ENCODE measurements around the gene NXN.

DNA sequence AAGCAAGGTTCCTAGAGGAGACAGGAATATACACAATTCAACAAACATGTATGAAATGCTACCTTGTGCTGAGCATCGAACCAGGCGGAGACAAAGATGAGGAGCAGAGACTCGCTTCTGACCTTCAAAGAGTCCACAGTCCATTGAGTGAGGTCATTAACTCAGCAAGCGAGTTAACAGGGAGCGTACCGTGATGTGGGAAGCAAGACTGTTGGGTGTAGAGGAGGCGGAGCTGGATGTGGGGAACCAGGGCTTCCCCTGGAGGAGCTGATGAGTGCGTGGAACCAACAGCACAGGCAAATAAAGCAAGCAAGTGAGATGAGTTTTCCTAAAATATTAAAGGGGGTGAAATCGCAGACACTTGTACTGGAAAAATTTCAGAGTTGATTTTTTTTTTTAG is 65.0 kb downstream of the NXN start:
- TF ChIP-seq, protein P1, sequence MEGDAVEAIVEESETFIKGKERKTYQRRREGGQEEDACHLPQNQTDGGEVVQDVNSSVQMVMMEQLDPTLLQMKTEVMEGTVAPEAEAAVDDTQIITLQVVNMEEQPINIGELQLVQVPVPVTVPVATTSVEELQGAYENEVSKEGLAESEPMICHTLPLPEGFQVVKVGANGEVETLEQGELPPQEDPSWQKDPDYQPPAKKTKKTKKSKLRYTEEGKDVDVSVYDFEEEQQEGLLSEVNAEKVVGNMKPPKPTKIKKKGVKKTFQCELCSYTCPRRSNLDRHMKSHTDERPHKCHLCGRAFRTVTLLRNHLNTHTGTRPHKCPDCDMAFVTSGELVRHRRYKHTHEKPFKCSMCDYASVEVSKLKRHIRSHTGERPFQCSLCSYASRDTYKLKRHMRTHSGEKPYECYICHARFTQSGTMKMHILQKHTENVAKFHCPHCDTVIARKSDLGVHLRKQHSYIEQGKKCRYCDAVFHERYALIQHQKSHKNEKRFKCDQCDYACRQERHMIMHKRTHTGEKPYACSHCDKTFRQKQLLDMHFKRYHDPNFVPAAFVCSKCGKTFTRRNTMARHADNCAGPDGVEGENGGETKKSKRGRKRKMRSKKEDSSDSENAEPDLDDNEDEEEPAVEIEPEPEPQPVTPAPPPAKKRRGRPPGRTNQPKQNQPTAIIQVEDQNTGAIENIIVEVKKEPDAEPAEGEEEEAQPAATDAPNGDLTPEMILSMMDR (IDR thresholded peaks at IDR 0.05; ENCODE audit: poor library complexity, severe bottlenecking), result no peak
- TF ChIP-seq POLR2AphosphoS5 (IDR thresholded peaks at IDR 0.05), result no peak
- TF ChIP-seq EP300 (conservative IDR thresholded peaks at IDR 0.05; ENCODE audit: poor library complexity, severe bottlenecking), result no peak
- no peak for TF ChIP-seq EZH2 (IDR thresholded peaks at IDR 0.05; ENCODE audit: borderline replicate concordance, insufficient read depth, low read length, poor library complexity, severe bottlenecking)
- TF ChIP-seq MXI1 (conservative IDR thresholded peaks at IDR 0.05; ENCODE audit: poor library complexity, severe bottlenecking), result no peak
- TF ChIP-seq SMC3 (conservative IDR thresholded peaks at IDR 0.05; ENCODE audit: poor library complexity), result no peak
- TF ChIP-seq RAD21 (conservative IDR thresholded peaks at IDR 0.05), result no peak
- TF ChIP-seq, protein P2, sequence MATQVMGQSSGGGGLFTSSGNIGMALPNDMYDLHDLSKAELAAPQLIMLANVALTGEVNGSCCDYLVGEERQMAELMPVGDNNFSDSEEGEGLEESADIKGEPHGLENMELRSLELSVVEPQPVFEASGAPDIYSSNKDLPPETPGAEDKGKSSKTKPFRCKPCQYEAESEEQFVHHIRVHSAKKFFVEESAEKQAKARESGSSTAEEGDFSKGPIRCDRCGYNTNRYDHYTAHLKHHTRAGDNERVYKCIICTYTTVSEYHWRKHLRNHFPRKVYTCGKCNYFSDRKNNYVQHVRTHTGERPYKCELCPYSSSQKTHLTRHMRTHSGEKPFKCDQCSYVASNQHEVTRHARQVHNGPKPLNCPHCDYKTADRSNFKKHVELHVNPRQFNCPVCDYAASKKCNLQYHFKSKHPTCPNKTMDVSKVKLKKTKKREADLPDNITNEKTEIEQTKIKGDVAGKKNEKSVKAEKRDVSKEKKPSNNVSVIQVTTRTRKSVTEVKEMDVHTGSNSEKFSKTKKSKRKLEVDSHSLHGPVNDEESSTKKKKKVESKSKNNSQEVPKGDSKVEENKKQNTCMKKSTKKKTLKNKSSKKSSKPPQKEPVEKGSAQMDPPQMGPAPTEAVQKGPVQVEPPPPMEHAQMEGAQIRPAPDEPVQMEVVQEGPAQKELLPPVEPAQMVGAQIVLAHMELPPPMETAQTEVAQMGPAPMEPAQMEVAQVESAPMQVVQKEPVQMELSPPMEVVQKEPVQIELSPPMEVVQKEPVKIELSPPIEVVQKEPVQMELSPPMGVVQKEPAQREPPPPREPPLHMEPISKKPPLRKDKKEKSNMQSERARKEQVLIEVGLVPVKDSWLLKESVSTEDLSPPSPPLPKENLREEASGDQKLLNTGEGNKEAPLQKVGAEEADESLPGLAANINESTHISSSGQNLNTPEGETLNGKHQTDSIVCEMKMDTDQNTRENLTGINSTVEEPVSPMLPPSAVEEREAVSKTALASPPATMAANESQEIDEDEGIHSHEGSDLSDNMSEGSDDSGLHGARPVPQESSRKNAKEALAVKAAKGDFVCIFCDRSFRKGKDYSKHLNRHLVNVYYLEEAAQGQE (IDR thresholded peaks at IDR 0.05; ENCODE audit: borderline replicate concordance), result no peak
